K562 (cell line): ENCODE results near the gene SLC9A1. TPM values are rescaled to one million over a fixed set of nuclear protein-coding genes. Genes with fewer than 3 reads are reported as not detected.

ENCODE experiments used
- BRCA1 ChIP-seq, 2 experiments: fragments of 450-650 bp in 1 of 2; sonication (generic) in 1 of 2; formaldehyde crosslinking in 1 of 2; IDR thresholded peaks; 2 replicates each; pipeline versions ENCODE4 v1.5.0 to v1.6.1; 2017 to 2020; ENCODE audit warnings: mild to moderate bottlenecking in 1 of 2, missing genetic modification reagents in 1 of 2
- CEBPZ ChIP-seq: fragments of 150-350 bp; IDR thresholded peaks from 2 replicates; pipeline ENCODE4 v1.6.1; 2014; ENCODE audit warnings: low read depth, mild to moderate bottlenecking, low read length, borderline replicate concordance
- CXXC5 ChIP-seq: fragments of 250-450 bp; sonication (Bioruptor Pico); IDR thresholded peaks from 2 replicates; pipeline ENCODE4 v1.8.0; 2022; ENCODE audit warnings: inconsistent platforms, mild to moderate bottlenecking, moderate library complexity
- FOXO4 ChIP-seq: fragments of 450-650 bp; formaldehyde crosslinking; IDR thresholded peaks from 2 replicates; pipeline ENCODE4 v1.4.0; 2020; ENCODE audit warnings: mild to moderate bottlenecking, moderate library complexity
- FOXP4 ChIP-seq: sonication (generic); formaldehyde crosslinking; IDR thresholded peaks from 2 replicates; pipeline ENCODE4 v1.8.0; 2022; ENCODE audit warnings: mild to moderate bottlenecking, missing genetic modification reagents, borderline replicate concordance
- FUS ChIP-seq: fragments of 200-400 bp; formaldehyde crosslinking; optimal IDR thresholded peaks from 2 replicates; pipeline ENCODE3; 2017; ENCODE audit warnings: low read depth, low read length
- MNT ChIP-seq, 2 experiments: fragments of 450-650 bp; conservative IDR thresholded peaks; 2 replicates each; pipeline ENCODE4 v1.6.1; 2017; ENCODE audit warnings: mild to moderate bottlenecking in 2 of 2, moderate library complexity in 2 of 2
- MXI1 ChIP-seq: IDR thresholded peaks from 2 replicates; pipeline ENCODE4 v1.6.1; 2011; ENCODE audit warnings: low read depth, mild to moderate bottlenecking, improper control_type of control experiment, low read length
- NR0B1 ChIP-seq: fragments of 450-650 bp; IDR thresholded peaks from one replicate; pipeline ENCODE4 v1.6.1; 2018; ENCODE audit warnings: mild to moderate bottlenecking, moderate library complexity; ENCODE audit not compliant: partially characterized antibody
- PCBP1 ChIP-seq: fragments of 200-400 bp; formaldehyde crosslinking; IDR thresholded peaks from 2 replicates; pipeline ENCODE4 v1.6.1; 2018; ENCODE audit warnings: mild to moderate bottlenecking, low read depth, low read length; ENCODE audit not compliant: poor library complexity, severe bottlenecking
- RAD21 ChIP-seq, 2 experiments: fragments of 250-450 bp in 1 of 2; fragments of 450-650 bp in 1 of 2; sonication (Bioruptor Pico) in 1 of 2; formaldehyde crosslinking in 1 of 2; IDR thresholded peaks in 1 of 2; conservative IDR thresholded peaks in 1 of 2; 2 replicates each; pipeline versions ENCODE4 v1.4.0 to v1.8.0; 2020 to 2022; ENCODE audit warnings: mild to moderate bottlenecking in 2 of 2, moderate library complexity in 1 of 2
- SAFB ChIP-seq: fragments of 200-400 bp; formaldehyde crosslinking; IDR thresholded peaks from 2 replicates; pipeline ENCODE4 v1.6.1; 2017; ENCODE audit warnings: low read depth, low read length, borderline replicate concordance
- SRSF1 ChIP-seq: fragments of 200-400 bp; formaldehyde crosslinking; IDR thresholded peaks from 2 replicates; pipeline ENCODE4 v1.6.1; 2017; ENCODE audit warnings: mild to moderate bottlenecking, low read depth, low read length, moderate library complexity
- ZBTB8A ChIP-seq: fragments of 450-650 bp; IDR thresholded peaks from 2 replicates; pipeline ENCODE4 v1.6.1; 2018; ENCODE audit warnings: mild to moderate bottlenecking, moderate library complexity; ENCODE audit not compliant: partially characterized antibody
- ZNF12 ChIP-seq: sonication (generic); formaldehyde crosslinking; IDR thresholded peaks from 2 replicates; pipeline ENCODE4 v1.4.0; 2020; ENCODE audit warnings: mild to moderate bottlenecking, missing genetic modification reagents
- ZNF75A ChIP-seq: fragments of 450-650 bp; formaldehyde crosslinking; IDR thresholded peaks from 2 replicates; pipeline ENCODE4 v1.4.0; 2020; ENCODE audit warnings: mild to moderate bottlenecking
- ZNF778 ChIP-seq: fragments of 450-650 bp; formaldehyde crosslinking; IDR thresholded peaks from 2 replicates; pipeline ENCODE4 v1.4.0; 2020; ENCODE audit warnings: mild to moderate bottlenecking, moderate library complexity
- ZZZ3 ChIP-seq: fragments of 450-650 bp; IDR thresholded peaks from 2 replicates; pipeline ENCODE4 v1.6.1; 2016; ENCODE audit warnings: antibody characterized with exemption, mild to moderate bottlenecking, moderate library complexity
- polyA plus RNA-seq, 8 experiments: library from polyadenylated mRNA; depleted of rRNA in 4 of 8; stranded (reverse) in 5 of 8; unstranded in 3 of 8; fragments of >200 nt; fragmentation: Nextera tagmentation in 2 of 8; fragmentation: Illumina TruSeq in 1 of 8; extraction: Ambion mirVana in 2 of 8; extraction: Trizol in 1 of 8; gene quantifications; 2 replicates each; pipeline versions ENCODE4 v1.2.1 to v1.2.3, GENCODE V29; 2011 to 2014; ENCODE audit warnings: inconsistent platforms in 1 of 8, missing spikeins in 1 of 8
- total RNA-seq, 7 experiments: library from RNA; depleted of rRNA in 6 of 7; stranded (reverse); fragments of >200 nt in 6 of 7; fragmentation: Illumina TruSeq in 2 of 7; extraction: Trizol in 2 of 7; gene quantifications; 2 replicates each; pipeline versions ENCODE4 v1.2.1 to v1.2.3, GENCODE V29; 2011 to 2021; ENCODE audit warnings: low replicate concordance in 1 of 7

SLC9A1 gene
- total and polyA plus RNA-seq, 9 of the 15 experiments (the other 6 are each of a cell fraction or from before 2014, with no cell fraction given): 0.59 to 14.4 (median 2.0) TPM

- no peak for TF ChIP-seq CEBPZ
- no peak for TF ChIP-seq ZZZ3
- no peak for TF ChIP-seq MNT (conservative IDR thresholded peaks at IDR 0.05)
- TF ChIP-seq RAD21 (CRISPR knock-in tag; conservative IDR thresholded peaks at IDR 0.05 in 1 of 2, IDR thresholded peaks at IDR 0.05 in 1 of 2): no peak
- TF ChIP-seq SRSF1: no peak
- no peak for TF ChIP-seq MXI1
- no peak for TF ChIP-seq PCBP1
- TF ChIP-seq SAFB: no peak
- TF ChIP-seq FUS: no peak
- TF ChIP-seq FOXP4: peak; percentile 78; the same call in 1 of the 2 replicates
- no peak for TF ChIP-seq ZNF75A (CRISPR knock-in tag)
- TF ChIP-seq FOXO4: no peak
- TF ChIP-seq ZNF12: no peak
- TF ChIP-seq NR0B1: no peak
- no peak for TF ChIP-seq BRCA1 (IDR thresholded peaks at IDR 0.05)
- no peak for TF ChIP-seq BRCA1 (CRISPR knock-in tag; IDR thresholded peaks at IDR 0.05)
- TF ChIP-seq ZBTB8A: no peak
- TF ChIP-seq CXXC5: peak; percentile 36; the same call in 1 of the 2 replicates
- no peak for TF ChIP-seq ZNF778
Measured at GRCh38 chr1:27157194-27157593, 2.3 kb upstream of the SLC9A1 start (continued).
